ENCODE data around the gene AFTPH. TPM values are rescaled to one million over a fixed set of nuclear protein-coding genes. Genes with fewer than 3 reads are reported as not detected.

AFTPH gene
- total RNA-seq, 2 experiments from 2014 or later, result 34.3 to 38.9 TPM

DNA sequence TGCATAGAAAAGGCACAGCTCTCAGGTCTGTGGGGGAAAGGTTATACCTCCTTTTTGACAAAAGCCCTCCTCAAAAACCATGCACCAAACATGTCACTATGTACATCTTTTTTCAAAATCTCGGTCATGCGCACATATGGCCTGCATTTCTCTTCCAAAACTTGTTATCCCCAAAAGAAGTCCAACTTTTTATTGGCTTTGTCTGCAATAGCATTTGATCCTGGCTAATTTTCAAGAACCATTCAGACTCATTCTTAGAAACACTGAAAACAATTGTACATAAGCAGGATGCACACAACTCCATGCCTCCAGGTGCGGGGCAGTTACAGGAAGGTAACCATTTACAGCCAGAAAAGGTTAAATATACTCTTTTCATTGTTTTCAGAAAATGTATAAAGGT lies 107.6 kb downstream of the AFTPH start:
- H3K27ac Mint-ChIP-seq, result no peak overlapping the region
- no peaks in the 10 kb centered on the region for H3K9me3 Mint-ChIP-seq
- H3K27me3 Mint-ChIP-seq, result no peaks in the 10 kb centered on the region
- POLR2A ChIA-PET, result no interaction called here
- peaks cover 26% of the 10 kb centered on the region for H3K36me3 Mint-ChIP-seq
- H3K4me1 Mint-ChIP-seq, result peaks cover 16% of the 10 kb centered on the region
- H3K4me3 Mint-ChIP-seq, result no peak overlapping the region
- ATAC-seq (ENCODE audit: low read depth) (no peak), DNase-seq (no peak)

- DNase-seq, result no peak
- Mint-ChIP-seq H3K27ac (no peak overlapping the region), H3K27me3 (no peaks in the 10 kb centered on the region), H3K4me3 (no peak overlapping the region), H3K36me3 (peaks cover 27% of the 10 kb centered on the region), H3K9me3 (no peaks in the 10 kb centered on the region), H3K4me1 (peaks cover 30% of the 10 kb centered on the region)
- POLR2A ChIA-PET, result interaction anchor here (2.2 kb wide), 1 partner anchor 15 kb away, joined by 5 read pairs; no protein-coding TSS in a partner anchor
- no peak for ATAC-seq (ENCODE audit: low read depth)
Measured at GRCh38 chr2:64632835-64633819, 109.0 kb downstream of the AFTPH start.

- ATAC-seq (ENCODE audit: low read depth) (no peak), DNase-seq (no peak)
- Mint-ChIP-seq H3K27ac (no peak overlapping the region), H3K4me3 (no peak overlapping the region), H3K36me3 (peaks cover 27% of the 10 kb centered on the region), H3K4me1 (peaks cover 39% of the 10 kb centered on the region), H3K9me3 (no peaks in the 10 kb centered on the region), H3K27me3 (no peaks in the 10 kb centered on the region)
- POLR2A ChIA-PET, result interaction anchor here (1.2 to 2.2 kb wide), 2 partner anchors 17 to 19 kb away, joined by 3 to 5 read pairs; partner anchors contain the start of gene SERTAD2
Measured at GRCh38 chr2:64634345-64635267, 110.5 kb downstream of the AFTPH start.

DNA sequence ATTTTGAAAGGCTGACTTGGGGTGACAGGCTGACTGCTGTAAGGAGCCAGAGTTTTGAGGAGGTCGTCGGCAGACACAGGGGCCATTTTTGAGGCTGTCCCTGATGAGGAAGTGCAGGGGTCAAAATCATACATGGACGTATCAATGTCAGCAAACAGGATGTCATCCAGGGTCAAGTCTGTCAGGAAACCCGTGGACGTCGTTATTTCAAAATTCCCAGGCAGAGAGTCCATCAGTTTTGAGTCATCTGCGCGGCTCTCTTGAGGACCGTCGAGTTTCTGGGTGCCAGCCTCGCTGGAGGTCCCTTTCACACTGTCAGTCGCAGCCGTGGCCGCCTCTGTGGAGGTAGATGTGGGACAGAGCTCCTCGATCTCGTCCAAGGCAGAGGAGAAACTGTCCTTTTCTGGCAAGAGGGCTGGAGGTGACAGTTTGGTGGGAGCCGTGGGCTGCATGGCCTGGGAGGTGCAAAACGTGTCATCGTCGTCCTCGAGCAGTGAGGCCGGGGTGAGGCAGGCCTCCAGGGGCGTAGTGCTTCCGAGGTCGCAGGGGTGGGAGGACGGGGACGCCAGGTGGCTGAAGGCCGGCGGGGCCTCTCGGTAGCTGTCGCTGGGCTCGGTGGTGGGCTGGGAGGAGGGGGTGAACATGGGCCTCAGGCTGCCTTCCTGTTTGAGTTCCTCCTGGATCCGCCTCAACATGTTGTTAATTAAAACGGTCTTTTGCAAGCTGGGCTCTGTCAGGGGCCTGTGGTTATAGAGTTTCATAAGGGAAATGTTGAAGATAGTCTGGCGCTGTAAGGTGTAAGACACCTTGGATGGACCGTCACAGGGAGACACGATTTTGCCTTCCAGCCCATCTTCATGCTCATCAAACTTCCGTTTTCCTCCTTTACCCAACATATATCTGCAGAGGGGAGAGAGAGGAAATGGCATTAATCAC lies 112.1 kb downstream of the AFTPH start:
- Mint-ChIP-seq H3K36me3 (peaks cover 25% of the 10 kb centered on the region), H3K4me3 (peak overlapping the region; percentile 73), H3K9me3 (no peaks in the 10 kb centered on the region), H3K27ac (peak overlapping the region; percentile 83), H3K4me1 (peaks cover 51% of the 10 kb centered on the region), H3K27me3 (no peaks in the 10 kb centered on the region)
- POLR2A ChIA-PET, result interaction anchor here (0.6 to 2.6 kb wide), 5 partner anchors 16 to 115 kb away, joined by 3 to 16 read pairs (median 4); partner anchors contain the start of gene SERTAD2
- peak; percentile 60 for ATAC-seq (ENCODE audit: low read depth)
- DNase-seq, result no peak

DNA sequence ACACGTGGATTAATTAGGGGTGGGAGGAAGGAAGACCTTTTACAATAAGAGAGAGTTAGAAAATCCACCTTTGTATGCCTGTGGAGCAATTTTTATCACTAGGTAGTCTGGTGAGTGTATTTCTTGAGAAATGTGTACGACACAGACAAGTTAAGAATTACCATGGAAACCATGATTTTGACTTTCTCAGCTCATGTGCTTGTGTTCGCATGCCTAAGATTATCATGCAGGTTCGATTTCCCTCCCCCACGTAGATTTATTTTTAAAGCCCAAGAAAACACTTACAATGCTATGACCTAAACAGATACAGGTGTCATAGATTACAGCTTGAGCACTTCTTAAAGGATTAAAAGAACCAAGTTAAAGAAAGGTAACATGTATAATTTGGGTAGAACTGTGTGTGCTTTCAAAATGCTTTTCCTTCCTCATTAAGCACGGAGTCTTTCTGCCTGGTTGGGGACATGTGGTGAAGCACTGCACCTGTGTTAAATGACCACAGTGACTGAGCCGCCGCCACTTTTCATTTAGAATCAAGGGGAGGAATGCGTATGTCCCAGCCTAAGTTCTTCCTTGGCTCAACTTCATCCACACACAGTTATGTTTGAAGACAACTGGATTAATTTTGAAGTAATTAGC lies 113.0 kb downstream of the AFTPH start:
- peaks cover 28% of the 10 kb centered on the region for H3K36me3 Mint-ChIP-seq
- H3K27ac Mint-ChIP-seq, result peak overlapping the region; percentile 83
- no peaks in the 10 kb centered on the region for H3K9me3 Mint-ChIP-seq
- POLR2A ChIA-PET, result interaction anchor here (0.6 to 2.6 kb wide), 4 partner anchors 15 to 114 kb away, joined by 3 to 16 read pairs (median 6); partner anchors contain the start of gene SERTAD2
- H3K4me3 Mint-ChIP-seq, result peak overlapping the region; percentile 73
- ATAC-seq (ENCODE audit: low read depth) (peak; percentile 41), DNase-seq (no peak)
- H3K4me1 Mint-ChIP-seq, result peaks cover 57% of the 10 kb centered on the region
- H3K27me3 Mint-ChIP-seq, result no peaks in the 10 kb centered on the region

DNA sequence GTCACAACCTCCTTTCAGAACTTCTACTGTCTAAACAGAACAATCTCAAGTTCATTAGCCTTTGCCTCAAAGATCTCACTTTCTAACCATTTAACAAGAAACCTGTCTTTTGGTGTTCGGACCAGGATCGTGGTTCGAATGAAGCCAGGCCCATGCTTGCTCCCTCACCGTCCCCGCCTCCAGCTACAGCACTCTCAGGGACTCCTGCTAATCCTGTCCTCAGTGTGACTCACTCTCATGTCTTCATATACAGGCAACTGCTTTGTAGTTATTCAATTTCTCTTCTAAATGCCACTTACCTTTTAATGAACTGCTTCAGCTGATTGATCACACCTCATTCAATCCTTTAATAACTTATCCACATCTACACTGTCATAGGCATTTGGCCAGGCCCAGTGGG lies 113.8 kb downstream of the AFTPH start:
- DNase-seq (no peak), ATAC-seq (ENCODE audit: low read depth) (no peak)
- Mint-ChIP-seq H3K27ac (peak overlapping the region; percentile 83), H3K4me3 (peak overlapping the region; percentile 73), H3K9me3 (no peaks in the 10 kb centered on the region), H3K4me1 (peaks cover 63% of the 10 kb centered on the region), H3K36me3 (peaks cover 25% of the 10 kb centered on the region), H3K27me3 (no peaks in the 10 kb centered on the region)
- POLR2A ChIA-PET, result interaction anchor here (1.7 to 2.6 kb wide), 2 partner anchors 14 to 113 kb away, joined by 7 to 16 read pairs; partner anchors contain the start of gene SERTAD2

GRCh38 chr2:64638502-64639120 lies 114.5 kb downstream of the AFTPH start:
- Mint-ChIP-seq H3K4me1 (peaks cover 70% of the 10 kb centered on the region), H3K9me3 (no peaks in the 10 kb centered on the region), H3K36me3 (peaks cover 22% of the 10 kb centered on the region), H3K27ac (peak overlapping the region; percentile 83), H3K4me3 (peak overlapping the region; percentile 73), H3K27me3 (no peaks in the 10 kb centered on the region)
- POLR2A ChIA-PET, result interaction anchor here (2.6 kb wide), 1 partner anchor 14 kb away, joined by 16 read pairs; the partner anchor contains the start of gene SERTAD2
- ATAC-seq (ENCODE audit: low read depth), result no peak
- no peak for DNase-seq

GRCh38 chr2:64639691-64640090 lies 115.6 kb downstream of the AFTPH start:
- POLR2A ChIA-PET, result interaction anchor here (0.6 to 1.3 kb wide), 2 partner anchors 13 to 158 kb away, joined by 3 to 4 read pairs; no protein-coding TSS in a partner anchor
- no peak for ATAC-seq (ENCODE audit: low read depth)
- Mint-ChIP-seq H3K27me3 (no peaks in the 10 kb centered on the region), H3K27ac (no peak overlapping the region), H3K4me1 (peaks cover 78% of the 10 kb centered on the region), H3K4me3 (no peak overlapping the region), H3K36me3 (peaks cover 16% of the 10 kb centered on the region), H3K9me3 (no peaks in the 10 kb centered on the region)
- no peak for DNase-seq

DNA sequence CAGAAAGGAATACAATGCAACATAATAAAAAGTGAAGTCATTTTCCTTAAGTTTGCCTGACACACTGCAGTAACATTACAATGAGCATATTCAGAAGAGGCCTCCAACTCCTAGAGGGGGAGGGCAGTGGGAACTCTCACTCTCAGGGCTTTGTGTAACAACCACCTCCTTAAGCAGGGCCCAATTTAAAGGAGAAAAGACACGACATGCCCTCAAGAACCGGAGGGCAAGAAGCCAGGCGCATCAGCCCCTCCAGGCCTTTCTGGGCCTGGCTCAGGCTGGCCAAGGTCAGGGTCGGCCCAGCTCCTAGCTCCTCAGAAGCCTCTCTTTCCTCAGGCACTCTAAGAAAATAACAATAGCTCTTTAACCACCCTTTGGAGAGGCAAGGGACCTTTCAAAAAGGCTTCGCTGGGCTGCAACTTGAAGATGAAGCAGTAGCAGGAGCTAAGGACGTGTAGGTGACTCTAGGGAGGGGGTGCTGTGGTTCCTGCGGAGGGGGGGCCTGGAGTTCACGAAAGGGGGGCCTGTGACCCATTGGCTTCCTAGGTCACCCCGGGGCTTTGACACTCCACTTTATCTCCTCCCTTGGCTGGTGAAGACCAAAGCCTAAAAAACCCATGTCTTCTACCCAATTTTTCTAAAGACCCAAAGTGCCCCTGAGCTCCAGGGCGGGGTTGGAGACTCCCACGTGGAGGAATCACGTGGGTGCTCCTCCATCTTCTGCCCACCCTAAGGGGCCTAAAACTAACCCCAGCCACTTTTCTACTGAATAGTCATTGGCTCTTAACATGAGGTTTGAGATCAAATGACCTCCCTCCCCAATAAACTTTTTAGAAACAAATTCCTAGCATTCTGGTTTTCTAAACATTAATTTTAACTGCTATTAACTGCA lies 116.3 kb downstream of the AFTPH start:
- POLR2A ChIA-PET, result interaction anchor here (0.8 to 1.3 kb wide), 2 partner anchors 12 to 13 kb away, joined by 3 read pairs; no protein-coding TSS in a partner anchor
- no peak for DNase-seq

DNA sequence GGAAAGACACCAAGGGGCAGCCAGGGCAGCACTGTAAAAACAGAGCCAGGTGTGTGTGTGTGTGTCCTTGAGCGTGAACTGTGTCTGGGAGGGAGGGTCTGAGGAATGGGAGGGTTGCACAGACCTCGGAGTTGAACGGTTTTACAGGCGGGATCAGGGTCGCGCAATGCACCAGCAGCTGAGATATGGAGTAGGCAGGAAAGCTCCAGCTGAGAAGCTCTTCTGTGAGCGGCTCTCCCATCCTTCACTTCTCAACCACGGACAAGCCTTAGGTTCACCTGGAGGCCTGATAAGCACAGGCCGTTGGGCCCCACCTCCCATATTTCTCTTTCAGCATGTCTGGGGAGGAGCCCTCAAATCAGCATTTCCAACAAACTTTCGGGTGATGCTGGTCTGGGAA lies 117.5 kb downstream of the AFTPH start:
- DNase-seq (no peak), ATAC-seq (ENCODE audit: low read depth) (no peak)
- H3K4me1 Mint-ChIP-seq, result peaks cover 81% of the 10 kb centered on the region
- POLR2A ChIA-PET, result no interaction called here
- H3K27ac Mint-ChIP-seq, result peak overlapping the region; percentile 19
- no peaks in the 10 kb centered on the region for H3K9me3 Mint-ChIP-seq
- H3K36me3 Mint-ChIP-seq, result peaks cover 7% of the 10 kb centered on the region
- H3K27me3 Mint-ChIP-seq, result no peaks in the 10 kb centered on the region
- no peak overlapping the region for H3K4me3 Mint-ChIP-seq

More for the DNA sequence above, 116.3 kb downstream of the AFTPH start:
- H3K36me3 Mint-ChIP-seq, result peaks cover 15% of the 10 kb centered on the region
- no peaks in the 10 kb centered on the region for H3K9me3 Mint-ChIP-seq
- H3K27ac Mint-ChIP-seq, result no peak overlapping the region
- no peak for ATAC-seq (ENCODE audit: low read depth)
- H3K27me3 Mint-ChIP-seq, result no peaks in the 10 kb centered on the region
- peak overlapping the region; percentile 19 for H3K4me3 Mint-ChIP-seq
- H3K4me1 Mint-ChIP-seq, result peaks cover 83% of the 10 kb centered on the region

All from activated naive CD8-positive, alpha-beta T cell treated with anti-CD3 and anti-CD28 coated beads, Interleukin-2, amount 10 ng/mL, durations not matched to agents 7 days and 5 days (primary cell).